ENCODE measurements around the gene CRK.

- TF ChIP-seq, protein P1, sequence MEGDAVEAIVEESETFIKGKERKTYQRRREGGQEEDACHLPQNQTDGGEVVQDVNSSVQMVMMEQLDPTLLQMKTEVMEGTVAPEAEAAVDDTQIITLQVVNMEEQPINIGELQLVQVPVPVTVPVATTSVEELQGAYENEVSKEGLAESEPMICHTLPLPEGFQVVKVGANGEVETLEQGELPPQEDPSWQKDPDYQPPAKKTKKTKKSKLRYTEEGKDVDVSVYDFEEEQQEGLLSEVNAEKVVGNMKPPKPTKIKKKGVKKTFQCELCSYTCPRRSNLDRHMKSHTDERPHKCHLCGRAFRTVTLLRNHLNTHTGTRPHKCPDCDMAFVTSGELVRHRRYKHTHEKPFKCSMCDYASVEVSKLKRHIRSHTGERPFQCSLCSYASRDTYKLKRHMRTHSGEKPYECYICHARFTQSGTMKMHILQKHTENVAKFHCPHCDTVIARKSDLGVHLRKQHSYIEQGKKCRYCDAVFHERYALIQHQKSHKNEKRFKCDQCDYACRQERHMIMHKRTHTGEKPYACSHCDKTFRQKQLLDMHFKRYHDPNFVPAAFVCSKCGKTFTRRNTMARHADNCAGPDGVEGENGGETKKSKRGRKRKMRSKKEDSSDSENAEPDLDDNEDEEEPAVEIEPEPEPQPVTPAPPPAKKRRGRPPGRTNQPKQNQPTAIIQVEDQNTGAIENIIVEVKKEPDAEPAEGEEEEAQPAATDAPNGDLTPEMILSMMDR (conservative IDR thresholded peaks at IDR 0.05) = no peak
- TF ChIP-seq EZH2 (IDR thresholded peaks at IDR 0.05; ENCODE audit: low read depth) = no peak
These were observed 4.2 kb upstream of the CRK start for GRCh38 chr17:1460233-1460632.
